GM23338 (cell line): ENCODE measurements around the gene CCDC194. TPM values are rescaled to one million over a fixed set of nuclear protein-coding genes. Genes with fewer than 3 reads are reported as not detected.

Source experiments
- ATAC-seq: fragments of 200-7000 bp; cut with Tn5 transposase; 3 replicates; pipeline ENCODE4 v1.9.1; 2020
- DNase-seq: peaks from one replicate; pipeline ENCODE4 v3.0.0-alpha.2; 2015; ENCODE audit warnings: low spot score
- H2AFZ ChIP-seq: fragments of 200-600 bp; sonication (generic); 2 replicates; pipeline ENCODE4 v1.8.0; 2016; ENCODE audit warnings: antibody characterized with exemption, mild to moderate bottlenecking, moderate library complexity
- H3F3A ChIP-seq: fragments of 200-600 bp; sonication (generic); replicated peaks from 2 replicates; pipeline ENCODE4 v1.8.0; 2017; ENCODE audit warnings: antibody characterized with exemption, mixed run types, low read depth
- H3K27ac ChIP-seq: fragments of 200-600 bp; sonication (generic); 2 replicates; pipeline ENCODE4 v1.6.1; 2016; ENCODE audit warnings: low read depth
- H3K27me3 ChIP-seq: fragments of 200-600 bp; sonication (generic); 2 replicates; pipeline ENCODE4 v1.8.0; 2016; ENCODE audit warnings: mild to moderate bottlenecking, mixed run types, moderate library complexity; ENCODE audit not compliant: insufficient read depth
- H3K36me3 ChIP-seq: fragments of 200-600 bp; sonication (generic); 2 replicates; pipeline ENCODE4 v1.8.0; 2016; ENCODE audit warnings: mild to moderate bottlenecking; ENCODE audit not compliant: insufficient read depth
- H3K4me1 ChIP-seq: fragments of 200-600 bp; sonication (generic); 2 replicates; pipeline ENCODE4 v1.8.0; 2016; ENCODE audit warnings: mild to moderate bottlenecking, moderate library complexity; ENCODE audit not compliant: insufficient read depth
- H3K4me2 ChIP-seq: fragments of 200-600 bp; sonication (generic); 2 replicates; pipeline ENCODE4 v1.7.1; 2017; ENCODE audit warnings: mixed run types
- H3K4me3 ChIP-seq: fragments of 200-600 bp; sonication (generic); 2 replicates; pipeline ENCODE4 v1.6.1; 2016; ENCODE audit warnings: mixed run types
- H3K79me2 ChIP-seq: fragments of 200-600 bp; sonication (generic); replicated peaks from 2 replicates; pipeline ENCODE4 v1.8.0; 2017; ENCODE audit warnings: mild to moderate bottlenecking; ENCODE audit not compliant: insufficient read depth
- H3K9me2 ChIP-seq: fragments of 200-600 bp; sonication (generic); 2 replicates; pipeline ENCODE4 v1.8.0; 2017; ENCODE audit not compliant: insufficient read depth
- H4K20me1 ChIP-seq: fragments of 200-600 bp; sonication (generic); replicated peaks from 2 replicates; pipeline ENCODE4 v1.8.0; 2017; ENCODE audit warnings: mild to moderate bottlenecking; ENCODE audit not compliant: insufficient read depth
- H3K27ac Mint-ChIP-seq: 2 replicates; pipeline ENCODE4 v1.8.0; 2020; ENCODE audit warnings: inconsistent platforms, mild to moderate bottlenecking, moderate library complexity, mixed read lengths
- H3K27me3 Mint-ChIP-seq: 3 replicates; pipeline ENCODE4 v1.8.0; 2022; ENCODE audit warnings: low read depth, mild to moderate bottlenecking, moderate library complexity, mixed read lengths, inconsistent platforms; ENCODE audit not compliant: insufficient read depth, poor library complexity
- H3K36me3 Mint-ChIP-seq: 3 replicates; pipeline ENCODE4 v1.8.0; 2021; ENCODE audit warnings: low read depth, mild to moderate bottlenecking, inconsistent platforms, moderate library complexity, mixed read lengths
- H3K4me1 Mint-ChIP-seq: 3 replicates; pipeline ENCODE4 v1.8.0; 2020; ENCODE audit warnings: mild to moderate bottlenecking, inconsistent platforms, mixed read lengths
- H3K4me3 Mint-ChIP-seq: 3 replicates; pipeline ENCODE4 v1.8.0; 2021; ENCODE audit warnings: moderate library complexity, mild to moderate bottlenecking, inconsistent platforms, mixed read lengths
- H3K9me3 Mint-ChIP-seq: 3 replicates; pipeline ENCODE4 v1.8.0; 2020; ENCODE audit warnings: moderate library complexity, mild to moderate bottlenecking, inconsistent platforms, mixed read lengths
- CREB1 ChIP-seq: fragments of 250-450 bp; sonication (Bioruptor Pico); IDR thresholded peaks from 2 replicates; pipeline ENCODE4 v1.5.0; 2020; ENCODE audit warnings: low read depth, mild to moderate bottlenecking, moderate library complexity
- CTCF ChIP-seq, 2 experiments: fragments of 200-600 bp in 1 of 2; sonication (generic) in 1 of 2; conservative IDR thresholded peaks; 2 replicates each; pipeline versions ENCODE4 v1.5.1 to v1.6.1; 2016 to 2017; ENCODE audit warnings: antibody characterized with exemption in 2 of 2, low read depth in 2 of 2, mild to moderate bottlenecking in 2 of 2, moderate library complexity in 1 of 2
- ETS1 ChIP-seq: IDR thresholded peaks from 2 replicates; pipeline ENCODE4 v1.6.1; 2016; ENCODE audit warnings: antibody characterized with exemption
- EZH2 ChIP-seq: fragments of 200-600 bp; sonication (generic); IDR thresholded peaks from one replicate; pipeline ENCODE4 v1.8.0; 2017; ENCODE audit warnings: antibody characterized with exemption, mild to moderate bottlenecking, low read depth; ENCODE audit not compliant: unreplicated experiment
- EZH2phosphoT487 ChIP-seq: fragments of 200-600 bp; sonication (generic); IDR thresholded peaks from one replicate; pipeline ENCODE4 v1.8.1; 2018; ENCODE audit warnings: antibody characterized with exemption; ENCODE audit not compliant: unreplicated experiment
- NANOG ChIP-seq: IDR thresholded peaks from 2 replicates; pipeline ENCODE4 v1.6.1; 2016; ENCODE audit warnings: antibody characterized with exemption, borderline replicate concordance
- REST ChIP-seq: IDR thresholded peaks from one replicate; pipeline ENCODE4 v1.6.1; 2018; ENCODE audit warnings: antibody characterized with exemption; ENCODE audit not compliant: unreplicated experiment
- ZNF114 ChIP-seq: fragments of 250-450 bp; sonication (Bioruptor Pico); IDR thresholded peaks from 2 replicates; pipeline ENCODE4 v1.5.0; 2020; ENCODE audit warnings: mild to moderate bottlenecking, moderate library complexity
- polyA plus RNA-seq: library from polyadenylated mRNA; unstranded; fragments of >200 nt; fragmentation: Nextera tagmentation; extraction: Ambion mirVana; gene quantifications from 2 replicates; pipeline ENCODE4 v1.2.1, GENCODE V29; 2016
- total RNA-seq: library from RNA; depleted of rRNA; stranded (reverse); fragments of >200 nt; shearing (Covaris generic); gene quantifications from 2 replicates; pipeline ENCODE4 v1.2.3, GENCODE V29; 2014

CCDC194 gene
- total and polyA plus RNA-seq, 2 experiments from 2014 or later = 0.49 TPM; not detected in 1

- Histone ChIP-seq H3K4me1 (peaks cover 6% of the 10 kb centered on the region; the same call in 1 of the 2 replicates), H4K20me1 (no peaks in the 10 kb centered on the region), H3F3A (no peaks in the 10 kb centered on the region), H3K4me2 (peak overlapping the region; percentile 58), H3K27me3 (no peaks in the 10 kb centered on the region), H3K4me3 (peak overlapping the region; percentile 40), H3K79me2 (no peaks in the 10 kb centered on the region), H3K27ac (no peak overlapping the region), H2AFZ (peak overlapping the region; percentile 82; the same call in 1 of the 2 replicates), H3K9me2 (no peaks in the 10 kb centered on the region), H3K36me3 (no peaks in the 10 kb centered on the region)
- peak; percentile 54 for ATAC-seq
- peaks cover 3% of the 10 kb centered on the region; the same call in 1 of the 3 replicates for H3K36me3 Mint-ChIP-seq
- peaks cover 18% of the 10 kb centered on the region for H3K4me1 Mint-ChIP-seq
- DNase-seq = peak; percentile 77
- no peaks in the 10 kb centered on the region for H3K9me3 Mint-ChIP-seq
- H3K27me3 Mint-ChIP-seq = peaks cover 27% of the 10 kb centered on the region
- H3K27ac Mint-ChIP-seq = no peak overlapping the region
- 0 out of 4 replicates have a peak, but pooled peaks of 1 of the 2 experiments have one; percentile 1 for TF ChIP-seq CTCF (conservative IDR thresholded peaks at IDR 0.05; ENCODE audit: low read depth in 2 of 2)
- no peak for TF ChIP-seq ZNF114 (CRISPR knock-in tag)
- no peak overlapping the region; the same call in 2 of the 3 replicates for H3K4me3 Mint-ChIP-seq
Observed at GRCh38 chr19:17348700-17349099, 45.3 kb downstream of the CCDC194 start.

GRCh38 chr19:17347877-17348276 is 46.1 kb downstream of the CCDC194 start:
- no peak for ATAC-seq
- Mint-ChIP-seq H3K9me3 (no peaks in the 10 kb centered on the region), H3K4me3 (no peak overlapping the region; the same call in 2 of the 3 replicates), H3K4me1 (peaks cover 11% of the 10 kb centered on the region), H3K27ac (no peak overlapping the region), H3K27me3 (peaks cover 22% of the 10 kb centered on the region), H3K36me3 (peaks cover 6% of the 10 kb centered on the region; the same call in 2 of the 3 replicates)
- H3K4me1 ChIP-seq = peaks cover 6% of the 10 kb centered on the region; the same call in 1 of the 2 replicates
- no peak overlapping the region for H2AFZ ChIP-seq
- H3K79me2 ChIP-seq = no peaks in the 10 kb centered on the region
- no peaks in the 10 kb centered on the region for H3K9me2 ChIP-seq
- no peak for DNase-seq
- no peak overlapping the region for H3K4me2 ChIP-seq
- H3K36me3 ChIP-seq = no peaks in the 10 kb centered on the region
- no peak overlapping the region for H3K27ac ChIP-seq
- no peaks in the 10 kb centered on the region for H4K20me1 ChIP-seq
- H3K27me3 ChIP-seq = no peaks in the 10 kb centered on the region
- H3F3A ChIP-seq = no peaks in the 10 kb centered on the region
- no peak overlapping the region for H3K4me3 ChIP-seq
- TF ChIP-seq ETS1 = no peak
- TF ChIP-seq CREB1 (CRISPR knock-in tag) = no peak
- TF ChIP-seq REST = no peak
- TF ChIP-seq EZH2 = no peak
- no peak for TF ChIP-seq EZH2phosphoT487
- no peak for TF ChIP-seq NANOG
- no peak for TF ChIP-seq CTCF (conservative IDR thresholded peaks at IDR 0.05; ENCODE audit: low read depth in 2 of 2)
